Progenitor cell of endocrine pancreas (in vitro differentiated cells): ENCODE measurements around the gene IL6R. TPM values are rescaled to one million over a fixed set of nuclear protein-coding genes. Genes with fewer than 3 reads are reported as not detected.

ENCODE experiments used
- DNase-seq: peaks from one replicate; pipeline ENCODE4 v3.0.0; 2021; ENCODE audit warnings: low spot score; ENCODE audit not compliant: unreplicated experiment
- H3K27ac Mint-ChIP-seq: 2 replicates; pipeline ENCODE4 v1.8.0; 2021; ENCODE audit warnings: mild to moderate bottlenecking, moderate library complexity, mixed read lengths
- H3K27me3 Mint-ChIP-seq: 2 replicates; pipeline ENCODE4 v1.8.0; 2021; ENCODE audit warnings: mixed read lengths
- H3K36me3 Mint-ChIP-seq: 2 replicates; pipeline ENCODE4 v1.8.0; 2022; ENCODE audit warnings: mixed read lengths; ENCODE audit not compliant: insufficient read depth
- H3K4me1 Mint-ChIP-seq: 2 replicates; pipeline ENCODE4 v1.8.0; 2021; ENCODE audit warnings: low read depth, mixed read lengths
- H3K4me3 Mint-ChIP-seq: 2 replicates; pipeline ENCODE4 v1.8.0; 2021; ENCODE audit warnings: low read depth, mild to moderate bottlenecking, moderate library complexity, mixed read lengths
- H3K9me3 Mint-ChIP-seq: 2 replicates; pipeline ENCODE4 v1.8.0; 2021; ENCODE audit warnings: low read depth, mixed read lengths
- CTCF ChIP-seq: fragments of 200-600 bp; sonication (generic); IDR thresholded peaks from one replicate; pipeline ENCODE4 v1.5.0; 2021; ENCODE audit warnings: antibody characterized with exemption, mild to moderate bottlenecking; ENCODE audit not compliant: unreplicated experiment
- total RNA-seq: library from RNA; stranded (reverse); gene quantifications from 2 replicates; pipeline ENCODE4 v1.2.1, GENCODE V29; 2021

Gene IL6R
- total RNA-seq, 1 donor from 2014 or later: 3.1 TPM

- no peak for DNase-seq
- H3K27ac Mint-ChIP-seq: no peak overlapping the region
- no peak overlapping the region for H3K4me3 Mint-ChIP-seq
- no peak for TF ChIP-seq CTCF
- no peaks in the 10 kb centered on the region for H3K9me3 Mint-ChIP-seq
- no peaks in the 10 kb centered on the region for H3K4me1 Mint-ChIP-seq
- H3K36me3 Mint-ChIP-seq: no peaks in the 10 kb centered on the region
- H3K27me3 Mint-ChIP-seq: no peaks in the 10 kb centered on the region
These were observed 25.8 kb upstream of the IL6R start for GRCh38 chr1:154379301-154379700.

- Mint-ChIP-seq H3K27ac (no peak overlapping the region), H3K4me3 (no peak overlapping the region), H3K4me1 (peaks cover 10% of the 10 kb centered on the region), H3K27me3 (no peaks in the 10 kb centered on the region), H3K36me3 (no peaks in the 10 kb centered on the region), H3K9me3 (no peaks in the 10 kb centered on the region)
- no peak for TF ChIP-seq CTCF
- no peak for DNase-seq
These were observed 20.3 kb upstream of the IL6R start for GRCh38 chr1:154384650-154385489.

GRCh38 chr1:154386643-154387352, 18.3 kb upstream of the IL6R start:
- DNase-seq: no peak
- H3K27me3 Mint-ChIP-seq: no peaks in the 10 kb centered on the region
- H3K36me3 Mint-ChIP-seq: no peaks in the 10 kb centered on the region
- no peak for TF ChIP-seq CTCF
- H3K4me3 Mint-ChIP-seq: no peak overlapping the region
- peak overlapping the region; percentile 85 for H3K27ac Mint-ChIP-seq
- no peaks in the 10 kb centered on the region for H3K9me3 Mint-ChIP-seq
- peaks cover 10% of the 10 kb centered on the region for H3K4me1 Mint-ChIP-seq

GRCh38 chr1:154391086-154391770, 13.9 kb upstream of the IL6R start:
- H3K4me3 Mint-ChIP-seq: no peak overlapping the region
- peaks cover 4% of the 10 kb centered on the region for H3K36me3 Mint-ChIP-seq
- H3K9me3 Mint-ChIP-seq: peaks cover 8% of the 10 kb centered on the region

More at GRCh38 chr1:154391086-154391770, 13.9 kb upstream of the IL6R start:
- DNase-seq: no peak
- no peak for TF ChIP-seq CTCF
- Mint-ChIP-seq H3K27ac (peak overlapping the region; percentile 29), H3K4me1 (peaks cover 8% of the 10 kb centered on the region), H3K27me3 (no peaks in the 10 kb centered on the region)
